Keratinocyte (primary cell): Measurements from ENCODE around the gene PDZK1. TPM values are rescaled to one million over a fixed set of nuclear protein-coding genes. Genes with fewer than 3 reads are reported as not detected.

ENCODE experiments used
- DNase-seq: peaks from one replicate; pipeline ENCODE4 v3.0.0-alpha.2; 2011; ENCODE audit warnings: low read depth, missing footprints, low spot score
- FAIRE-seq: peaks from 2 replicates; lab custom pipeline; 2011; peaks lifted over from hg19 to GRCh38; lab: Jason Lieb, UNC
- H2AFZ ChIP-seq: 2 replicates; pipeline ENCODE4 v1.6.0; 2012; ENCODE audit warnings: low read length, control low read depth, inconsistent platforms; ENCODE audit not compliant: control insufficient read depth
- H3K27ac ChIP-seq: 2 replicates; pipeline ENCODE4 v1.5.1; 2011; ENCODE audit warnings: low read length; ENCODE audit not compliant: control insufficient read depth, insufficient read depth
- H3K27me3 ChIP-seq: 3 replicates; pipeline ENCODE4 v1.6.0; 2011; ENCODE audit warnings: low read length; ENCODE audit not compliant: control insufficient read depth, insufficient read depth; ENCODE audit errors: extremely low read depth
- H3K36me3 ChIP-seq, 2 experiments: 2 replicates in 1 of 2; 3 replicates in 1 of 2; pipeline ENCODE4 v1.5.1; 2011; ENCODE audit warnings: low read length in 2 of 2, mild to moderate bottlenecking in 1 of 2; ENCODE audit not compliant: control insufficient read depth in 2 of 2, insufficient read depth in 2 of 2; ENCODE audit errors: extremely low read depth in 1 of 2
- H3K4me1 ChIP-seq: 3 replicates; pipeline ENCODE4 v1.5.1; 2011; ENCODE audit warnings: low read length; ENCODE audit not compliant: control insufficient read depth, insufficient read depth; ENCODE audit errors: extremely low read depth
- H3K4me2 ChIP-seq: 3 replicates; pipeline ENCODE4 v1.6.0; 2011; ENCODE audit warnings: low read depth, low read length; ENCODE audit not compliant: control insufficient read depth, insufficient read depth; ENCODE audit errors: extremely low read depth
- H3K4me3 ChIP-seq, 3 experiments: fragments of 200-600 bp in 1 of 3; sonication (generic) in 1 of 3; 2 replicates in 2 of 3; 3 replicates in 1 of 3; pipeline ENCODE4 v1.5.1; 2011 to 2016; ENCODE audit warnings: low read length in 3 of 3, mild to moderate bottlenecking in 3 of 3, control low read depth in 2 of 3, inconsistent platforms in 1 of 3, low read depth in 1 of 3, mixed read lengths in 1 of 3, mixed run types in 1 of 3, moderate library complexity in 1 of 3; ENCODE audit not compliant: control insufficient read depth in 2 of 3, insufficient read depth in 2 of 3; ENCODE audit errors: extremely low read depth in 1 of 3
- H3K79me2 ChIP-seq: 2 replicates; pipeline ENCODE4 v1.6.0; 2012; ENCODE audit warnings: low read length; ENCODE audit not compliant: control insufficient read depth, insufficient read depth
- H3K9ac ChIP-seq: 3 replicates; pipeline ENCODE4 v1.6.0; 2011; ENCODE audit warnings: low read length; ENCODE audit not compliant: control insufficient read depth, insufficient read depth; ENCODE audit errors: extremely low read depth
- H3K9me1 ChIP-seq: 3 replicates; pipeline ENCODE4 v1.6.0; 2011; ENCODE audit warnings: low read length; ENCODE audit not compliant: control insufficient read depth, insufficient read depth; ENCODE audit errors: extremely low read depth
- H3K9me3 ChIP-seq: 2 replicates; pipeline ENCODE4 v1.5.1; 2012; ENCODE audit warnings: low read depth, low read length; ENCODE audit not compliant: control insufficient read depth
- H4K20me1 ChIP-seq: 3 replicates; pipeline ENCODE4 v1.6.0; 2011; ENCODE audit warnings: low read length; ENCODE audit not compliant: control insufficient read depth, insufficient read depth; ENCODE audit errors: extremely low read depth
- EZH2 ChIP-seq: IDR thresholded peaks from one replicate; pipeline ENCODE4 v1.6.1; 2012; ENCODE audit warnings: inconsistent platforms, mild to moderate bottlenecking, low read length, moderate library complexity
- dilution Hi-C: fragments of 300-500 bp; cut with MboI; formaldehyde crosslinking; loops from one replicate; pipeline ENCODE4 v1.7.0; 2020; ENCODE audit warnings: low sequenced_read_pairs; ENCODE audit not compliant: extremely low pct_ligation_motif_present
- polyA plus RNA-seq, 5 experiments: library from polyadenylated mRNA; depleted of rRNA in 3 of 5; stranded (reverse) in 3 of 5; stranded (forward) in 1 of 5; unstranded in 1 of 5; fragments of >200 nt; gene quantifications; 1 replicate in 1 of 5; 2 replicates in 3 of 5; 3 replicates in 1 of 5; pipeline versions ENCODE4 v1.2.1 to v1.2.3, GENCODE V29; 2011 to 2012; ENCODE audit warnings: missing spikeins in 2 of 5, low read depth in 1 of 5, low replicate concordance in 1 of 5
- TF ChIP-seq, protein P1 (sequence below), 3 experiments: IDR thresholded peaks in 1 of 3; conservative IDR thresholded peaks in 1 of 3; optimal IDR thresholded peaks in 1 of 3; 2 replicates in 2 of 3; 3 replicates in 1 of 3; pipeline versions ENCODE3 to v1.5.1; 2011; ENCODE audit warnings: low read length in 3 of 3, mild to moderate bottlenecking in 3 of 3, moderate library complexity in 2 of 3, control low read depth in 1 of 3, inconsistent platforms in 1 of 3; ENCODE audit not compliant: insufficient read depth in 2 of 3; ENCODE audit errors: extremely low read depth in 1 of 3

PDZK1 gene
- polyA plus RNA-seq, 1 donor (not counting 4 experiments of a cell fraction or from before 2014, with no cell fraction given) = 0.21 TPM

GRCh38 chr1:145740269-145740668, 33.1 kb upstream of the PDZK1 start:
- H3K36me3 ChIP-seq = peaks cover 4 to 5% of the 10 kb centered on the region in 2 experiments
- TF ChIP-seq EZH2 = no peak
- TF ChIP-seq, protein P1, sequence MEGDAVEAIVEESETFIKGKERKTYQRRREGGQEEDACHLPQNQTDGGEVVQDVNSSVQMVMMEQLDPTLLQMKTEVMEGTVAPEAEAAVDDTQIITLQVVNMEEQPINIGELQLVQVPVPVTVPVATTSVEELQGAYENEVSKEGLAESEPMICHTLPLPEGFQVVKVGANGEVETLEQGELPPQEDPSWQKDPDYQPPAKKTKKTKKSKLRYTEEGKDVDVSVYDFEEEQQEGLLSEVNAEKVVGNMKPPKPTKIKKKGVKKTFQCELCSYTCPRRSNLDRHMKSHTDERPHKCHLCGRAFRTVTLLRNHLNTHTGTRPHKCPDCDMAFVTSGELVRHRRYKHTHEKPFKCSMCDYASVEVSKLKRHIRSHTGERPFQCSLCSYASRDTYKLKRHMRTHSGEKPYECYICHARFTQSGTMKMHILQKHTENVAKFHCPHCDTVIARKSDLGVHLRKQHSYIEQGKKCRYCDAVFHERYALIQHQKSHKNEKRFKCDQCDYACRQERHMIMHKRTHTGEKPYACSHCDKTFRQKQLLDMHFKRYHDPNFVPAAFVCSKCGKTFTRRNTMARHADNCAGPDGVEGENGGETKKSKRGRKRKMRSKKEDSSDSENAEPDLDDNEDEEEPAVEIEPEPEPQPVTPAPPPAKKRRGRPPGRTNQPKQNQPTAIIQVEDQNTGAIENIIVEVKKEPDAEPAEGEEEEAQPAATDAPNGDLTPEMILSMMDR (optimal IDR thresholded peaks at IDR 0.05 in 1 of 3, IDR thresholded peaks at IDR 0.05 in 1 of 3, conservative IDR thresholded peaks at IDR 0.05 in 1 of 3; ENCODE audit: extremely low read depth in 1 of 3, insufficient read depth in 2 of 3, low read length in 3 of 3) = no peak
- dilution Hi-C loops = no loop called here
- no peaks in the 10 kb centered on the region for H4K20me1 ChIP-seq
- no peak overlapping the region for H3K9ac ChIP-seq
- H3K4me2 ChIP-seq = no peak overlapping the region
- no peaks in the 10 kb centered on the region for H3K9me1 ChIP-seq
- no peaks in the 10 kb centered on the region for H3K79me2 ChIP-seq
- no peak overlapping the region for H3K4me3 ChIP-seq
- FAIRE-seq (no peak), DNase-seq (no peak)
- H3K4me1 ChIP-seq = peaks cover 7% of the 10 kb centered on the region
- H3K27ac ChIP-seq = no peak overlapping the region
- H2AFZ ChIP-seq = no peak overlapping the region
- no peaks in the 10 kb centered on the region for H3K27me3 ChIP-seq
- H3K9me3 ChIP-seq = peaks cover 1% of the 10 kb centered on the region

GRCh38 chr1:145736191-145736590, 29.0 kb upstream of the PDZK1 start:
- FAIRE-seq (peak; percentile 23), DNase-seq (no peak)
- no peaks in the 10 kb centered on the region for H3K79me2 ChIP-seq
- no peaks in the 10 kb centered on the region for H3K36me3 ChIP-seq
- peaks cover 1% of the 10 kb centered on the region for H3K9me3 ChIP-seq
- H3K4me2 ChIP-seq = no peak overlapping the region
- H3K4me1 ChIP-seq = peaks cover 7% of the 10 kb centered on the region
- H4K20me1 ChIP-seq = no peaks in the 10 kb centered on the region
- no peaks in the 10 kb centered on the region for H3K9me1 ChIP-seq
- H3K27ac ChIP-seq = no peak overlapping the region
- no peak overlapping the region for H3K4me3 ChIP-seq
- dilution Hi-C loops = no loop called here
- TF ChIP-seq EZH2 = no peak
- TF ChIP-seq, protein P1 (optimal IDR thresholded peaks at IDR 0.05 in 1 of 3, IDR thresholded peaks at IDR 0.05 in 1 of 3, conservative IDR thresholded peaks at IDR 0.05 in 1 of 3; ENCODE audit: extremely low read depth in 1 of 3, insufficient read depth in 2 of 3, low read length in 3 of 3) = no peak
- no peak overlapping the region for H2AFZ ChIP-seq
- H3K9ac ChIP-seq = no peak overlapping the region
- H3K27me3 ChIP-seq = no peaks in the 10 kb centered on the region
